ENCODE measurements around the gene HPS6. TPM values are rescaled to one million over a fixed set of nuclear protein-coding genes. Genes with fewer than 3 reads are reported as not detected.

HPS6 gene
- total RNA-seq, 1 experiment from 2014 or later: 14.7 TPM

GRCh38 chr10:102055647-102056419, 9.3 kb upstream of the HPS6 start, which contains the start of gene ARMH3:
TSS of gene ARMH3 (minus strand) at chr10:102056173. CDS start at chr10:102040114, 16,059 bp downstream.
- peak; percentile 87 for DNase-seq
- Mint-ChIP-seq H3K4me3 (ENCODE audit: low read depth, unreplicated experiment) (peak within 1 kb of the TSS; percentile 86), H3K36me3 (ENCODE audit: insufficient read depth, unreplicated experiment) (peaks cover 15% of the 10 kb centered on the region), H3K9me3 (ENCODE audit: low read depth, unreplicated experiment) (no peaks in the 10 kb centered on the region), H3K27me3 (ENCODE audit: unreplicated experiment) (no peaks in the 10 kb centered on the region), H3K4me1 (ENCODE audit: low read depth, unreplicated experiment) (peaks cover 22% of the 10 kb centered on the region), H3K27ac (ENCODE audit: unreplicated experiment) (peak within 1 kb of the TSS; percentile 75)
- BruUV-seq (replicated peaks): no TSS peak
- CTCF ChIA-PET: interaction anchor here (0.7 to 1.0 kb wide), 2 partner anchors 216 to 716 kb away, joined by 3 read pairs; no protein-coding TSS in a partner anchor
- TF ChIP-seq, protein P1, sequence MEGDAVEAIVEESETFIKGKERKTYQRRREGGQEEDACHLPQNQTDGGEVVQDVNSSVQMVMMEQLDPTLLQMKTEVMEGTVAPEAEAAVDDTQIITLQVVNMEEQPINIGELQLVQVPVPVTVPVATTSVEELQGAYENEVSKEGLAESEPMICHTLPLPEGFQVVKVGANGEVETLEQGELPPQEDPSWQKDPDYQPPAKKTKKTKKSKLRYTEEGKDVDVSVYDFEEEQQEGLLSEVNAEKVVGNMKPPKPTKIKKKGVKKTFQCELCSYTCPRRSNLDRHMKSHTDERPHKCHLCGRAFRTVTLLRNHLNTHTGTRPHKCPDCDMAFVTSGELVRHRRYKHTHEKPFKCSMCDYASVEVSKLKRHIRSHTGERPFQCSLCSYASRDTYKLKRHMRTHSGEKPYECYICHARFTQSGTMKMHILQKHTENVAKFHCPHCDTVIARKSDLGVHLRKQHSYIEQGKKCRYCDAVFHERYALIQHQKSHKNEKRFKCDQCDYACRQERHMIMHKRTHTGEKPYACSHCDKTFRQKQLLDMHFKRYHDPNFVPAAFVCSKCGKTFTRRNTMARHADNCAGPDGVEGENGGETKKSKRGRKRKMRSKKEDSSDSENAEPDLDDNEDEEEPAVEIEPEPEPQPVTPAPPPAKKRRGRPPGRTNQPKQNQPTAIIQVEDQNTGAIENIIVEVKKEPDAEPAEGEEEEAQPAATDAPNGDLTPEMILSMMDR (IDR thresholded peaks at IDR 0.05; ENCODE audit: unreplicated experiment): no peak
- intact Hi-C loops (cut with micrococcal nuclease; ENCODE audit: unreplicated experiment): no loop called here

DNA sequence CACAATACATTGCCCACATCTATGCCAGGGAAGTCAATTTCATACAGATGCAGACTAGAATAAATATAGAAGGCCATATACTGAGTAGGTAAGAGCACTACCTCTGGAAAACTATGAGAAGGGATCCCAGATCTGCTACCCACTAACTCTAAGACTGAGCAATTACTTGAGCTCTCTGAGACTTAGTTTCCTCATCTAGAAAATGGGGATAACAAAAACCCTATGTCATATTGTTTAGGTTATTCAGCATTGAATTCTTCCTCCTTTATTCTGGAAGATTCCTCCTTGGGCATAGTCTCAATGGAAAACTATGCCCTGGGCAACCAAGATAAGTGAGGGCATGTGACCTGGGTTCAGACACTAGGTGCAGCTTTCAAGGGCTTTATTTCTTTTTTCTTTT, 5.2 kb upstream of the HPS6 start:
- H3K4me1 Mint-ChIP-seq (ENCODE audit: low read depth, unreplicated experiment): peaks cover 17% of the 10 kb centered on the region
- CTCF ChIA-PET: no interaction called here
- peaks cover 18% of the 10 kb centered on the region for H3K36me3 Mint-ChIP-seq (ENCODE audit: insufficient read depth, unreplicated experiment)
- no peak overlapping the region for H3K27ac Mint-ChIP-seq (ENCODE audit: unreplicated experiment)
- no peak for DNase-seq
- intact Hi-C loops (cut with micrococcal nuclease; ENCODE audit: unreplicated experiment): no loop called here
- H3K9me3 Mint-ChIP-seq (ENCODE audit: low read depth, unreplicated experiment): no peaks in the 10 kb centered on the region
- H3K4me3 Mint-ChIP-seq (ENCODE audit: low read depth, unreplicated experiment): no peak overlapping the region
- H3K27me3 Mint-ChIP-seq (ENCODE audit: unreplicated experiment): no peaks in the 10 kb centered on the region
- TF ChIP-seq, protein P1 (IDR thresholded peaks at IDR 0.05; ENCODE audit: unreplicated experiment): no peak
- BruUV-seq (replicated peaks): no TSS peak

DNA sequence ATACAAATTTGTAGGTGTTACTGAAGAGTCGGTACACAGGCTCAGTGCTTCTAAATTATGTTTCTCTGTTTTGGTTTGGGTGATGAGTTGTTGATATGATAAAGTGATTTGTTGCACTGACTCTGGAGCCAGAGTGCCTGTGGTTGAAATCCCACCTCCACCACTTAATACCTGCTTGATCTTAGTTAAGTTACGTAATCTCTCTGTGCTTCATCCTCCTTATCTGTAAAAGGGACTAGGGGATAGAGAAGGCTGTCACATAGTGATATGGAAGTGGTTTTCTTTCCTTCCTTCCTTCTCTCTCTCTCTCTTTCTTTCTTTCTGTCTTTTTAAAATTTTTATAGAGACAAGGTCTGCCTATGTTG, 664 bp upstream of the HPS6 start:
- no peaks in the 10 kb centered on the region for H3K27me3 Mint-ChIP-seq (ENCODE audit: unreplicated experiment)
- DNase-seq: no peak
- peak overlapping the region; percentile 51 for H3K27ac Mint-ChIP-seq (ENCODE audit: unreplicated experiment)
- H3K4me3 Mint-ChIP-seq (ENCODE audit: low read depth, unreplicated experiment): peak overlapping the region; percentile 83
- no peaks in the 10 kb centered on the region for H3K9me3 Mint-ChIP-seq (ENCODE audit: low read depth, unreplicated experiment)
- no TSS peak for BruUV-seq (replicated peaks)
- peaks cover 10% of the 10 kb centered on the region for H3K4me1 Mint-ChIP-seq (ENCODE audit: low read depth, unreplicated experiment)
- peaks cover 19% of the 10 kb centered on the region for H3K36me3 Mint-ChIP-seq (ENCODE audit: insufficient read depth, unreplicated experiment)
- CTCF ChIA-PET: no interaction called here
- TF ChIP-seq, protein P1 (IDR thresholded peaks at IDR 0.05; ENCODE audit: unreplicated experiment): no peak
- intact Hi-C loops (cut with micrococcal nuclease; ENCODE audit: unreplicated experiment): no loop called here

- BruUV-seq (replicated peaks): no TSS peak
- H3K9me3 Mint-ChIP-seq (ENCODE audit: low read depth, unreplicated experiment): no peaks in the 10 kb centered on the region
- H3K27me3 Mint-ChIP-seq (ENCODE audit: unreplicated experiment): no peaks in the 10 kb centered on the region
- TF ChIP-seq, protein P1 (IDR thresholded peaks at IDR 0.05; ENCODE audit: unreplicated experiment): no peak
- H3K4me3 Mint-ChIP-seq (ENCODE audit: low read depth, unreplicated experiment): peak overlapping the region; percentile 83
- H3K36me3 Mint-ChIP-seq (ENCODE audit: insufficient read depth, unreplicated experiment): peaks cover 19% of the 10 kb centered on the region
- peak overlapping the region; percentile 80 for H3K27ac Mint-ChIP-seq (ENCODE audit: unreplicated experiment)
- CTCF ChIA-PET: interaction anchor here (0.6 to 1.2 kb wide), 2 partner anchors 56 to 268 kb away, joined by 4 to 6 read pairs; no protein-coding TSS in a partner anchor
- peaks cover 10% of the 10 kb centered on the region for H3K4me1 Mint-ChIP-seq (ENCODE audit: low read depth, unreplicated experiment)
- intact Hi-C loops (cut with micrococcal nuclease; ENCODE audit: unreplicated experiment): no loop called here
- peak; percentile 13 for DNase-seq
Observed at GRCh38 chr10:102065561-102066398, 631 bp downstream of the HPS6 start.
